ELF-1 (cell line): Measurements from ENCODE around the gene HSPB3.
"Not testable (repeated sequence)": the region's sequence is repeated elsewhere in the genome, so short reads cannot be mapped to it uniquely, and the experiment has no call there.

Experiments
- DNase-seq: peaks from one replicate; pipeline ENCODE4 v3.0.0-alpha.2; 2016; ENCODE audit warnings: low read depth, low spot score

HSPB3 gene

DNA sequence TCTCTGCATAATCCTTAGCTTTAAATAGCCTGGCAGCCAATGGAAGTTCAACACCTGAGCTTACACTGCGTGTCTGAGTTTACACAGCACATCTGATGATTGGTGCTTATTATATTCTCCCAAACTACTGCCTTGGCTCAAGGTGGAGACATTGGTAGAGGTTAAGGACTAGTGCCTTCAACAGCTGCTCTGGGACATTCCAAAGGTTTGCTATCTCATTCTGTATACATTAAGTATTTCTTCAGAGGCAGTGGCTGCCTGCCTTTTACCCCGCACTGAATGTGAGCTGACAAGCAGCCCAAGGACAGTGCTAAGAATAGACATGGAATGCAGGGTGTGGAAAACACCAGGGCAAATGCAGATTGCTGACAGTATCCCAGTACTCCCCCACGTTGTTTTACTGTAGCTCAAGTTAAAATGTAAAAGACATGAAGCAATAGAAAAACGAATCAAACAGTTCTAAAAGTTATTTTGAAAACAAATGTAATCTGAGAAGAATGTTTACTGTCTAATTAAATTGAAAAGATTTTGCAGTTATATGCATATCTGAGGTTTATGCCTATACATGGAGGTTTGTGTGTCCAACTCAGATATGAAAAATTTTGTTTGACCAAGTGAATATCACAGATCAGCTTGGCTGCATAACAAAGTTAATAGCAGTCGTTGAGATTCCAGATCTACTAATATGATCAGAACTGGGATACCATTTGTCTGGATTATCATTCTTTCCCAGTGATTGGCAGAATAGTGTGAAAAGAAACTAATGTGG, 1.8 kb downstream of the HSPB3 start:
- DNase-seq: peak; percentile 55

DNA sequence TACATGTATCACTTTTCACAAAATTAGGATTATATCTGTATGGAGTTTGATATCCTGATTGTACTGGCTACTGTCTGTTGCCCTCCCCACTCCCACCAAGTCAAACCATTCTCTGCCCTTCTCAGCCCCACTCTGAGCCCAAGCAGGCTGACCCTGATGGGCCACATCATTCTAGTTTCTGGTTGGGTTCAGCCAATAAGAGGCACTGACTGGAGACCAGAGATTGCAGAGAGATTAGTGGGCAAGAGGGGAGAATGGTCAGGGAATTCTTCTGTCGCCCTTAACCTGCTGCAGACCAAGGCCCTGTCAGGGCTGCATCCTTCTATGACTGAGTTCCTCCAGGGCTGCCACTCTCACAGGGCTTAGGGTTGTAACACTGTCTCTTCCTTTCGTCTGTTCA, 2.7 kb downstream of the HSPB3 start:
- no peak for DNase-seq

DNA sequence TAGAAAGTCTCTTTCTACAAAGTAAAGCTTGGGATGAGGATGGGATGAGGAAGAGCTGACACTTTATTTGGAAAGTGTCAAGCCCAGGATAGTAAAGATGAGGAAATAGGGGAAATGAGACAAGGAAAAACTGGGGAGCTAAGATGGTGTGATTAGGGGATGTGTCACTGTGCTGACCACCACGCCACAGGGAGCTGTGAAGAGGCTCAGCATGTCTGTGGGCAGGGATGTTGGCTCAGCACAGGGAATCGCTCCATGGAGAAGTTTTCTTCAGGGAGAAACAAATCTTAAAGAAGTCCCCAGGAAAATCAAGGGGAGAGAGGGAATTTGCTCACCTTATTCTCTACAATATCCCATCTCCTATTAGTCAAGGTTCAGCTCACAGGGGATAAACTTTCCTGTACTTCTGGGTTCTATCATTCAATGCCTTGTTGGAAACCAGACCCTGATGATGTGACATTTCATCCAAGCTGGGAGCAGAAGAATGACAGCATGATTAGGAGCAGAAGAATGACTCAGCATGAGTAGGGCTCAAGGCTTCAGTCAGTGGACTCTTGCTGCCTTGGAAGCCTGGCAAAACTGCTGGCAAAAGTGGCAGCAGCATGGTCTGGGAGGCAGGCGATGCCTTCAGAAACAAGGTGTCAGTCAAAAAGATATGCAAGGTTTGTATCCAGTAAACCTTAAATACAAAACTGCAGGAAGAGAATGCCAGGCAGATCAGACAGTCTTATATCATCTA, 4.9 kb downstream of the HSPB3 start:
- DNase-seq: no peak

DNA sequence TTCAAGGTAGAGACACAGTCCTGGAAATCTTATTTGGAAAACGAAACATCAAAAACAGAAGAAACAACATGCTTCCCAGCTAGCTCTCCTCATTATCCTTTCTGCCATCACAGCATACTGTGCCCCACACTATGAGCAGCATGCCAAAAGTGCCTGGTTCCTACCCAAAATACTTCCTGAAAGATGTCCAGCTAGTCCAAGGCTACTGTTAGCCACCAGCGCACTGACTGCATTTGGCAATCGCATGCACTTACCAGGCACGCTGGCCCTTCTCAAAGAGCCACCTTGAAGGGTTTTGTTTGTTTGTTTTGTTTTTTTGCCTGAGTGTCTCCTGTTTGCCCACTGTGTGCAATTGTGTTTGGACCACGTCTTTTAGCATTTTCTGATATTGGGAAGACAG, 6.8 kb downstream of the HSPB3 start:
- no peak for DNase-seq

DNA sequence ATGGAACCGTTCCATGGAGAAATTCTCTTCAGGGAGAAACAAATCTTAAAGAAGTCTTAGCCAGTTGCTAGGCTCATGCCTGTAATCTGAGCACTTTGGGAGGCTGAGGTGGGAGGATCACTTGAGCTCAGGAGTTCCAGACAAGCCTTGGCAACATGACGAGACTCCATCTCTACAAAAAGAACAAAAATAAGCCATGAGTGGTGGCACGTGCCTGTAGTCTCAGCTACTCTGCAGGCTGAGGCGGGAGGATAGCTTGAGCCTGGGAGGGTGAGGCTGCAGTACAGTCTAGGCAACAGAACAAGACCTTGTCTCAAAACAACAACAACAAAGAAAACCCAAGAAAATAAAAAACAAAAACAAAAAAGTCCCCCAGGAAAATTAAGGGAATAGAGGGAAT, 8.2 kb downstream of the HSPB3 start:
- DNase-seq: no peak

DNA sequence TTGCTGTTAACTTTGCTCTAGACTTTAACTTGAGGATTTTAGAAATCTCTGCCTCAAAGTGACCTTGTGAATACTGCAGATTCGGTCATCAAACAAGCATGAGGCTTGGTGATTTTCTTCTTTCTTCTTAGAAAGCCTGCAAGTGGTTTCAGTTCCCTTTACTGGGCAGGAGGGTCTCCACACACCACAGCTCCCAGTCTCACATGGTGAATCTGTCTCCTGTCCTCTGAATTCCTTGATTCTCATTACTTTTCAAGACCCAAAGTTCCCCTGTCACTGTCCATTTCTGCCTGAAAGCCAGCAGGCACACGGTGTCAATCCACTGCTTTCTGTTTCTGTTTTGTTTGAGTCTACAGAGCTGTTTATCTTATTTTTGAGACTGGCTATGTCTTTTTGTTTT, 14.1 kb downstream of the HSPB3 start:
- DNase-seq: no peak

DNA sequence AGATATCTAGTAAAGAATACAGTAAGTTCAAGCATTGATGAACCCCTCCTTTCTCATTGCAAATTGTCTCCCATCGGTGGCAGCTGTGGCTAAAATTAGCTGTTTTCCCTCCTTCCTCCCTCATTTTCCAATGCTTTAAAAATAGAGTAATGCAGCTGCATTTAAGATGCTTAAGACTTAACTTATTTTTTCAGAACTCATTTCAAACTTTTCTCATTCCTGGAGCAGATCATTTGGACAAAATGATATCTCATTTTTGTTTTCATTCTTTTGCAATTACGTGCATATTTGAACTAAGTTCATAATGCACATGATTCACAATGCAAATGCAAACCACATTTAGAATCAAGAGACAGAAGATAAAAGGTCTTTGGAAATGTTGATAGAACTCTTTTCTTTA, 14.6 kb downstream of the HSPB3 start:
- no peak for DNase-seq

DNA sequence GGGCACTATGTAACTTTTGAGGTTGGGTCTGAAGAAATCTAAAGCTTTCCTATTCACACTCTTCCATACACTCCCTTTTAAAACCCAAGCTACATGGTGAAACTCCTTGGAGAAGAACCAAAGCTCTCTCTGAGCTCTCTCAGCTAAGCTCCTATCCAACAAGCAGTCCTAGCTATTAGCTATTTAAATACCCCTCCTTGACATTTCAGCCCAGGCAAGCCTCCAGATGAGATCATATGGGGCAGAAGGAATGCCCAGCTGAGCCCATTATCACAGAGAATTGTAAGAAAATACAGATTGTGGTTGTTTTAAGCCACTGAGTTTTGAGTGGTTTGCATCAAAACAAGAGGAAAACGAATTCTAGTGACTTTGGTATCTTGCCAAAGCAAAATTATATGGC, 15.2 kb downstream of the HSPB3 start:
- DNase-seq: no peak

DNA sequence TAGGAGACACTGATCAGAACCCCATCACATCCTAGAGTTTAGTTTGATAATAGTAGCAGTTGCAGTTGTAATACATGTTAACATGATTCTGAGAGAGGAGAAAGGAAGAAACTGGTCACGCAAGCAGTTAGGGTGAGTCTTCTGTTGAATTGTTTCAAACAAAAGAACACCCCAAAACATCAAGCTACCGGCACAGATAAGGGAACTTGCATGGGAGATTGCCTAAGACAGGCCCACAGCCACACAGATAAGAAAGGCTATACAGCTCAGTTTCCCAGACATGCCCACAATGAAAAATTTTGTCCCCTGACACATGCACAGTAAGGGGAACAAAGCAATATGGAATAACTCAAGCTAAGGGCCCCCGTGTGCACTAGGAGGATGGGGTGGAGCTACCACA, 15.9 kb downstream of the HSPB3 start:
- DNase-seq: no peak

DNA sequence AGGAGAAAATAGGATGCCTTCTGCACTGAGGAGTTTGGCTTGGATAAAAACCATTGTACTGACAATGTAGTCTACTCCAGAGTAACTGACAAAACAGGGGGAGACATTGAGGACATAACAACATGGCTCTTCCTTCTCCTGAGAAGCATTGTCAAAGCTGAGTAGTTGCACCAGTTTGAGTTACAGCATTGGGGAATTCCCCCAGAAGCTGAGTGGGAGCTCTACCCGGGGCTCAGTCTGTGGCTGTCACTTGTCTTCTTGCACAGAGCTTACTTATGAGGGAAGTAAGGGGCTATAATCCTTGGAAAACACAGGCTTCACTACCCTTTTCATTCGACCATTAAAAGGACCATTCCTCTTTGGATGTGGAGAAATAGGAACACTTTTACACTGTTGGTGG, 21.2 kb downstream of the HSPB3 start:
- DNase-seq: no peak

DNA sequence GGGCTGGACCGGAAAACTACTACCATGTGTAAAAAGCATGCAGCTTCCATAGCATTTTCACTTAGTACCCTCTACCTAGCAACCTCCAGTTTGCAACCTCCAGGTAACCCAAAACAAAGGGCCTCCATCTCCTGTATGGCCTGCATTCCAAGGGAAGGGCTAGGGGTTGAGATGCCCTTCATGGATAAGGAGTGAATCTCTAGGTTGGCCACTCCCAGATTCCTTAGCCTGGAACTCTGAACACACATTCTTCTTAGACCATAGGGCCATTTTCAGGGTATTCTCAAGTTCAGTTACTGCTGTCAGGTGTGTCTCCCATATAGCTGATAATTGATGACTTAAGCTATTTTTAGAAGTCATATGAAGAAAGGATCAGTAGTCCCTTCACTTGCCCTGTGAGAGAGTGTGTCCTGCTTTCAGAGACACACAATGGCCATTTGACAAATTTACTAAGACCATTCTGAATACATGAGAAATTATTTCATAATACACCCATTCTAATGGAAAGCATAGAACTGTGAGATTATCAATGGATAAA, 22.5 kb downstream of the HSPB3 start:
- DNase-seq: no peak

DNA sequence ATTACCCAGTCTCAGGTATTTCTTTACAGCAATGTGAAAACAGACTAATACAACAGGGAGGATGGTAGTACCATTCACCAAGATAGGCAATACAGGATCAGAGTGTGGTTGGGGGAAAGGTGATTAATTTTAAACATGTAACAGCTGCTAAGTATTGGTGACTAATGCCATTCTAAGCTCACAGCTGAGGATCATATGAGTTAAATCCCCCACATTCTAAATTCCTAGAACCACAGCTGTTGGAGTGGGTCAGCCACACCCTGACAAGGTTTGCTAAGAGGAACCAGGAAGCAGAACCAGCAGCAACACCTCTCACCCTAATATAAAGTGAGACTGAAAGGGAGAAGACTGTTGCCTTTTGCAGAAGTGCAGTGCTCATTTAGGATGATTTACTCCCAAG, 24.8 kb downstream of the HSPB3 start:
- DNase-seq: no peak

DNA sequence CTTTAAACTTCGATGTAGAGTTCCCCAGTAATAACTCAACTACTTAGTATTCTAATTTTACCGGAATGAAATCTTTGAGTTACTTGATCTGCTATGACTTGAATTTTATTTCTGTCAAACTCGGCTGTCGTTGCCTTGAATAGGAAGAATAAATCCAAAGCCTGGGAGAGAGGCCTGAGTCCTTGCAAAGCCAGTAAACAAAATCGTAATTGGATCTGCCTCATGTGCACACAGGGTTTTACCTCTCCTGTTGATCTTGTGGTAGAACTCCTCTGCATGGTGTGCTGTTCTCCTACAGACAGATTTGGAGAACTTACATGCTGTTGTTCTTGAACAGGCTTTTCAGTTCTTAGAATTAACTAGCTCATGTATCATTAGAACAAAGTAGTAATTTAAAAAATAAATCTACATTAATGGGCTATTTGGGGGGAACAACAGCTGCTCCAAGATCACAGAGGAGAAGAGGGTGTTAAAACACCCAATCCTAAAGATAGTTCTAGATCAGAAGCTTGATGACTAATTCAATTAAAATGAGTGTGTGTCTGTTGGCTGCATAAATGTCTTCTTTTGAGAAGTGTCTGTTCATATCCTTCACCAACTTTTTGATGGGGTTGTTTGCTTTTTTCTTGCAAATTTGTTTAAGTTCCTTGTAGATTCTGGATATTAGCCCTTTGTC, 28.9 kb downstream of the HSPB3 start:
- DNase-seq: no peak

DNA sequence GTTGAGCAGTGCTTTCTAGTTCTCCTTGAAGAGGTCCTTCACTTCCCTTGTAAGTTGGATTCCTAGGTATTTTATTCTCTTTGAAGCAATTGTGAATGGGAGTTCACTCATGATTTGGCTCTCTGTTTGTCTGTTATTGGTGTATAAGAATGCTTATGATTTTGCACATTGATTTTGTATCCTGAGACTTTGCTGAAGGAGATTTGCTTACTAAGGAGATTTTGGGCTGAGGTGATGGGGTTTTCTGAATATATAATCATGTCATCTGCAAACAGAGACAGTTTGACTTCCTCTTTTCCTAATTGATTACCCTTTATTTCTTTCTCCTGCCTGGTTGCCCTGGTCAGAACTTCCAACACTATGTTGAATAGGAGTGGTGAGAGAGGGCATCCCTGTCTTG, 30.2 kb downstream of the HSPB3 start:
- DNase-seq: not testable (repeated sequence)

DNA sequence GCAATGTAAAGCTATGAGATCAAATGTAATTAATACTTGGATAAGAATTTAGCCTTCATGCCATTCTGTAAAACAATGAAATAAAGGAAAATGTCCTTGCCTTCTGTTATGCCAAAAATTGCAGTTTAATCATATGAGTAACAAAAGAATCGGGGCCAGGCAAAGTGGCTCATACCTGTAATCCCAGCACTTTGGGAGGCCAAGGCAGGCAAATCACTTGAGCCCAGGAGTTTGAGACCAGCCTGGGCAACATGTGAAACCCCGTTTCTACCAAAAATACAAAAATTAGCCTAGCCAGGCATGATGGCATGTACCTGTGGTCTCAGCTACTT, 34.1 kb downstream of the HSPB3 start:
- not testable (repeated sequence) for DNase-seq

DNA sequence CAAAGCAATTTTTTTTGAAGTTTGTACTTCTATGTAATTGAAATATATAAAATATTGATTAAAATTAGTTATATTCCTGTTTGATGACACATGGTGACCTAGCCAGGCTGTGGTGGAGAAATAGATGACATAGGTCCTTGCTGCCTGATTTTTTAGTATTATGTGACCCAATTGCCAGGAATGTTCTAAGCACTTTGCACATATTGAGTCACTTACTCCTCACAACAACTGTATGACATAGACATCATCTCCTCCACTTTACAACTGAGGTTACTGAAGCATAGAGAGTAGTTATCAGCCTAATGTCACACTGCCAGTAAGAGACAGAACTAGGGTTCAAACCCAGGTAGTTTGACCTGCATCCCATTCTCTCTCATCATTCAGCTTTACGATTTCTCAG, 35.8 kb downstream of the HSPB3 start:
- no peak for DNase-seq

DNA sequence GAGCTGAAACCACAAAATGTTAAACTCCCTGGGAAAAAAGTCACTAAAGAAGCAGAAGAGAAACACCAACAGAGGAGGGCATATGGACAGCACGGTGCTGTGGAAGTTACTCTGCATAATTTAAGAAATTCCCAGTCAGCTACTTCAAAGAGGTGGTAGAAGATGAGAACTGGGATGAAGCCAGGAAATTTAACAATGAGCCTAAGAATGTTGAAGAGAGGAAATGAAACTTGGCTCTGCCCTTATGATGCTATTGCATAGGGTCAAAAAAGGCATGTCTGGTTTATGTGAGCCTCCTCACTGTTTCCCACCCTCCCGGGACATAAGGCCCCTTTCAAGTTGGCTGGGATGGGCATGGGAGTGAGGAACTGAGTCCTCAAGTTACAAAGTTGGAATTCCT, 36.7 kb downstream of the HSPB3 start:
- DNase-seq: no peak

DNA sequence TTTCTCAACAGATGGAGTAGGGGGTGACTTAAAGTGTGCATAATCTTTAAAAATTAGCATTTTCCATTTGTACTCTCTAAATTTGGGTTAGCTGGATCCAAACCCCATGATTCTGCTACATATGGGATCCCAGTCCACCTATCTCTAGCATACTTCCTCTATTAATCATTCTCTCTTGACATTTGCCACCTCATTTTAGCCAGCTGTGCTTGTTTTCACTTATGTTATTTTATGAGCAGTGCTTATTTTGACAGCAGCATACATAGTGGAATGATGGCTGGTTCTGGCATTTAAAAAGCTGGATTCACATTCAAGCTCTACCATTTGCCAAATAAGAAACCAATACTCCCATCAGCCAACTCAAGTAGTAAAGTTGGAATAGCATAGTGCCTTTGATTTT, 39.5 kb downstream of the HSPB3 start:
- DNase-seq: no peak
